Measurements from ENCODE around the gene TCIRG1. TPM values are rescaled to one million over a fixed set of nuclear protein-coding genes. Genes with fewer than 3 reads are reported as not detected.

The TCIRG1 gene
- polyA plus RNA-seq, 1 donor = 83.1 TPM

DNA sequence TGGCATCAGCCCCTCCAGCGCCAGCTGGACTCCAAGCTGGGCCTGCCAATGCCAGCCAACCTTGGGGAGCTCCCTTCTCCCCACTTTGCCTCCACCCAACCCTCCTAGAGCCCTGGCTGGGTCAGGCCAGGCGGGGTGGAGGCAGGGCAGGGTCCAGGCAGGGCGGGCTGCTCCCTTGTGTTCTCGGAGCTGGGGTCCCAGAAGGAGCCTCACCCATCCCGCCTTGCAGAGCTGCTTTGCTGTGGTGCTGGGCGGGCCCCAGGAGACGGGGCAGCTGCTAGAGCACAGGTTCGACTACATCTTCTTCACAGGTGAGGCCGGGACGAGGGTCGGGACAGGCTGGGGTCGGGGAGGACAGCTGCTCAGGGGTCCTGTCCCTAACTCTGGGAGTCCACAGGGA, 19.3 kb upstream of the TCIRG1 start:
- Histone ChIP-seq H3K27ac (ENCODE audit: low read length) (no peak overlapping the region), H3K4me3 (ENCODE audit: low read length) (no peak overlapping the region), H3K9me3 (ENCODE audit: control insufficient read depth, low read depth, low read length) (no peaks in the 10 kb centered on the region), H3K27me3 (ENCODE audit: control insufficient read depth, insufficient read depth, low read length) (no peaks in the 10 kb centered on the region), H3K36me3 (ENCODE audit: control insufficient read depth, insufficient read depth, low read length) (peaks cover 5% of the 10 kb centered on the region), H3K4me1 (ENCODE audit: control insufficient read depth, insufficient read depth, low read length) (peaks cover 17% of the 10 kb centered on the region)
- WGBS (ENCODE audit: insufficient coverage, low lambda C conversion rate) = no CpG with 5 or more reads among the region's 12 CpGs
- no peak for DNase-seq

DNA sequence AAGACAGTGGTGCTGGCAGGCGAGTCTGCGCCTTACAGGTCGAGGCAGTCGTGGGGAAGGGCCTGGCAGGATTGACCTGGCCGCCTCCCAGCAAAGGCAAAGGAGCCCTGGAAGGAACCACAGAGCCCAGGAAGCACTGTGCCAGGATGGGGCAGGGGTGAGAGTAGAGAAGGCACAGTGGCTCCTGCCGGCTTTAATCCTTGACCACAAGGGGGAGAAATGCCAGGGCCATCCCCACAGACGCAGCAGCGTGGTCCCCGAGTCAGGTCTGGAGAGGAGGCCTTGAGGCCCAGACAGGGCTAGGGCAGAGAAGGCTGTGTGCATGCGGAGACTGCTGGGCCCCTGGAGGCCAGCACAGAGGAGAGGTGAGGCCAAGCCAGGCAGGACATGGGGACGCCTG, 18.2 kb upstream of the TCIRG1 start:
- no peak overlapping the region for H3K4me3 ChIP-seq (ENCODE audit: low read length)
- no peak overlapping the region for H3K27ac ChIP-seq (ENCODE audit: low read length)
- H3K4me1 ChIP-seq (ENCODE audit: control insufficient read depth, insufficient read depth, low read length) = peaks cover 14% of the 10 kb centered on the region
- no peaks in the 10 kb centered on the region for H3K9me3 ChIP-seq (ENCODE audit: control insufficient read depth, low read depth, low read length)
- WGBS (ENCODE audit: insufficient coverage, low lambda C conversion rate) = no CpG with 5 or more reads among the region's 11 CpGs
- DNase-seq = no peak
- H3K36me3 ChIP-seq (ENCODE audit: control insufficient read depth, insufficient read depth, low read length) = peaks cover 8% of the 10 kb centered on the region
- no peaks in the 10 kb centered on the region for H3K27me3 ChIP-seq (ENCODE audit: control insufficient read depth, insufficient read depth, low read length)

DNA sequence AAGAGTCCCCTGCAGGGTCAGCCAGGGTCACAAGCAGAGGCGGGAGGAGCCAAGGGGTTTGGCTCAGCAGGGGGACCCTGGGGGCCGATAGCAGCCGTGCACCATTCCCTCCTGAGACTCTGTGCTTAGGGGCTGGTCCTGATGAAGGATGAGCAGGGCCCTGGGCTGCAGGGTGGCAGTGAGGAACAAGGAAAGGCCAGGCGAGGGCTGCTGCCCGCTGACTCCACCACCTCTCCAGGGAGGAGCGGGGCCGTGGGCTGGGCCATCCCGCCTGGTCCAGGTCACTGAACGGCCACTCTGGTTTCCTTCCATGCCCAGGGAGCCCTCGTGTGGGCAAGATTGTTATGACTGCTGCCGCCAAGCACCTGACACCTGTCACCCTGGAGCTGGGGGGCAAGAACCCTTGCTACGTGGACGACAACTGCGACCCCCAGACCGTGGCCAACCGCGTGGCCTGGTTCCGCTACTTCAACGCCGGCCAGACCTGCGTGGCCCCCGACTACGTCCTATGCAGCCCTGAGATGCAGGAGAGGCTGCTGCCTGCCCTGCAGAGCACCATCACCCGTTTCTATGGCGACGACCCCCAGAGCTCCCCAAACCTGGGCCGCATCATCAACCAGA, 17.5 kb upstream of the TCIRG1 start:
- DNase-seq = no peak

DNA sequence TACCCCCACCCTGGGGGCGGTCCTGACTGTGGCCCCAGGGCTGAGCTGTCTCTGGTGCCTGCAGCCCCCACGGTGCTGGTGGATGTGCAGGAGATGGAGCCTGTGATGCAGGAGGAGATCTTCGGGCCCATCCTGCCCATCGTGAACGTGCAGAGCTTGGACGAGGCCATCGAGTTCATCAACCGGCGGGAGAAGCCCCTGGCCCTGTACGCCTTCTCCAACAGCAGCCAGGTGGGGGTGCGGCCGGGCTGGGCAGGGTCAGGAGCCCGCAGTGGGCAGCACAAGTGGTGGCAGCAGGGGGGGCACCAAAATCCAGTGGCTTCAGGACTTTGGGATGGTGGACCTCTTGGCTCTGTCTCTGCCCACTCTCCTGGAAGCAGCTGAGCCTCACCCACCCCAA, 16.3 kb upstream of the TCIRG1 start:
- Histone ChIP-seq H3K9me3 (ENCODE audit: control insufficient read depth, low read depth, low read length) (no peaks in the 10 kb centered on the region), H3K27me3 (ENCODE audit: control insufficient read depth, insufficient read depth, low read length) (no peaks in the 10 kb centered on the region), H3K4me3 (ENCODE audit: low read length) (no peak overlapping the region), H3K36me3 (ENCODE audit: control insufficient read depth, insufficient read depth, low read length) (peaks cover 9% of the 10 kb centered on the region), H3K4me1 (ENCODE audit: control insufficient read depth, insufficient read depth, low read length) (peaks cover under 1% of the 10 kb centered on the region), H3K27ac (ENCODE audit: low read length) (no peak overlapping the region)
- WGBS (ENCODE audit: insufficient coverage, low lambda C conversion rate) = no CpG with 5 or more reads among the region's 13 CpGs
- no peak for DNase-seq

More for the DNA sequence above, 17.5 kb upstream of the TCIRG1 start:
- no CpG with 5 or more reads among the region's 27 CpGs for WGBS (ENCODE audit: insufficient coverage, low lambda C conversion rate)
- Histone ChIP-seq H3K4me1 (ENCODE audit: control insufficient read depth, insufficient read depth, low read length) (peaks cover 13% of the 10 kb centered on the region), H3K36me3 (ENCODE audit: control insufficient read depth, insufficient read depth, low read length) (peaks cover 9% of the 10 kb centered on the region), H3K4me3 (ENCODE audit: low read length) (no peak overlapping the region), H3K27me3 (ENCODE audit: control insufficient read depth, insufficient read depth, low read length) (no peaks in the 10 kb centered on the region), H3K27ac (ENCODE audit: low read length) (no peak overlapping the region), H3K9me3 (ENCODE audit: control insufficient read depth, low read depth, low read length) (no peaks in the 10 kb centered on the region)

DNA sequence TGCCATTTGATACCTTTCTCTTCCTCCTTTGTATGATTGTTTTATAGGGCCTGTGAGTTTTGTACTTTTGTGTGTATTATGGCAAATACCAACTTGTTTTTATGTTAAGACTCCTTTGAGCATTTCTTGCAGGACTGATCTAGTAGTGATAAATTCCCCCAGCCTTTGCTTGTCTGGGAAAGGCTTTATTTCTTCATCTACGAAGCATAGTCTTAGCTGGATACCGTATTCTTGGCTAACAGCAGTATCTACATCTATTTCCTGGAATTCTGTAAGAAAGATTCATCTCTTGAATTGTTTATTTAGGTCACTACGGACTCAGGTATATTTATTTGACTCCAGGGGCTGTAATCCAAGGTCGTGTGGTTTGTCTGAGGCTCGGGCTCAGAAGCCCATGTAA, 14.3 kb upstream of the TCIRG1 start:
- no peaks in the 10 kb centered on the region for H3K9me3 ChIP-seq (ENCODE audit: control insufficient read depth, low read depth, low read length)
- no peak overlapping the region for H3K4me3 ChIP-seq (ENCODE audit: low read length)
- H3K4me1 ChIP-seq (ENCODE audit: control insufficient read depth, insufficient read depth, low read length) = peaks cover under 1% of the 10 kb centered on the region
- no peak overlapping the region for H3K27ac ChIP-seq (ENCODE audit: low read length)
- peaks cover 9% of the 10 kb centered on the region for H3K36me3 ChIP-seq (ENCODE audit: control insufficient read depth, insufficient read depth, low read length)
- no CpG with 5 or more reads among the region's 5 CpGs for WGBS (ENCODE audit: insufficient coverage, low lambda C conversion rate)
- no peak for DNase-seq
- no peaks in the 10 kb centered on the region for H3K27me3 ChIP-seq (ENCODE audit: control insufficient read depth, insufficient read depth, low read length)

DNA sequence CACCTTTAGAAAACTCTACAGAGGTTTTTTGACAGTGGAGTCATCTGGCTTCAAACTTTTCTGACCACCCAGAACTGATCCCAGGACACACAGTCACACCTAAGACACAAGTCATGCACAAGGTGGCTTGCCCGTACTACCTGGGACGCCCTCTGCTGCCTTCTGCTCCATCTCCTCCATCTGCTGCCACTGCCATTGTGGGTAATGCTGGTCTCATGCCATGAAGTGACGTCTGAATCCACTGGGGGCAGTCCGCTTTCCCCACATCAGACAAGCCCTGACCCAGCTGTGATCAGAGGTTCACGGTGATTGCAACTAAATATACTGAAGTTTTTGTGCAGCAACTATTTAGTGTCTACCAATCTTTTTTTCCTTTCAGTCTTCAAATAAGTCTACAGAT, 13.8 kb upstream of the TCIRG1 start:
- H3K9me3 ChIP-seq (ENCODE audit: control insufficient read depth, low read depth, low read length) = no peaks in the 10 kb centered on the region
- no CpG with 5 or more reads among the region's 5 CpGs for WGBS (ENCODE audit: insufficient coverage, low lambda C conversion rate)
- H3K27me3 ChIP-seq (ENCODE audit: control insufficient read depth, insufficient read depth, low read length) = no peaks in the 10 kb centered on the region
- DNase-seq = no peak
- H3K4me3 ChIP-seq (ENCODE audit: low read length) = no peak overlapping the region
- peaks cover 9% of the 10 kb centered on the region for H3K36me3 ChIP-seq (ENCODE audit: control insufficient read depth, insufficient read depth, low read length)
- H3K27ac ChIP-seq (ENCODE audit: low read length) = no peak overlapping the region
- H3K4me1 ChIP-seq (ENCODE audit: control insufficient read depth, insufficient read depth, low read length) = peaks cover 4% of the 10 kb centered on the region

DNA sequence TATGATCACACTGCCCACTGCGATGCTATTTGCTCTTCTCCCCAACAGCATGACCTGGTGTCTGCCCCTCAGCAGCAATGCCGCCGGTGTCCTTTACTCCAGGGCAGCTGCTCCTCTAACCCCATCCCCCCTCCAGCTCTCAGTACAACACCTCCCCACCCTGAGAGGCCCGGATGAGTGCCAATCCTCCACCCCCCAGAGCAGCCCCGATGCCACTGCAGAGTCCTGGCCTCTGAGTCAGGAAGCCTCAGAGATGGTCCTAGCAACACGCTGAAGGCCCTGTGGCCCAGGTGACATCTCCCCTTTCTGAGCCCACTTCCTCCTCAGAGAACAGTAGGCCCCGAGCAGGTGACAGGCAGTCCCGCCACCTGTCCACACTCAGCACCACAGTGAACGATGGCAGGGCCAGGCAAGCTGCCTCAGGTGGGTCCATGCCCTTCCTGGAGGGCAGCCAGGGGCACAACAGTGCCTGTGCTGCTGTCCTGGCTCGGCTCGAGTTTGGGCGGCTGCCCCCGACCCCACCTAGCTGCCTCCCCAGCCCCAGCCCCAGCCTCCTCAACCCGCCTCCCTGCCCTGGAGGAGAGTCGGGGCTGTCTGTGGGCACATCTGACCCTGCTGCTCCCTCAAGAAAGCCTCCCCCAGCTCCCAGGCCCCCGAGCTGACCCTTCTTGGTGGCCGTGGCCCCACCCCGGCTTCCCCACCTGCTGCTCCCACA, 12.3 kb upstream of the TCIRG1 start:
- DNase-seq = no peak
- H3K36me3 ChIP-seq (ENCODE audit: control insufficient read depth, insufficient read depth, low read length) = peaks cover 9% of the 10 kb centered on the region

DNA sequence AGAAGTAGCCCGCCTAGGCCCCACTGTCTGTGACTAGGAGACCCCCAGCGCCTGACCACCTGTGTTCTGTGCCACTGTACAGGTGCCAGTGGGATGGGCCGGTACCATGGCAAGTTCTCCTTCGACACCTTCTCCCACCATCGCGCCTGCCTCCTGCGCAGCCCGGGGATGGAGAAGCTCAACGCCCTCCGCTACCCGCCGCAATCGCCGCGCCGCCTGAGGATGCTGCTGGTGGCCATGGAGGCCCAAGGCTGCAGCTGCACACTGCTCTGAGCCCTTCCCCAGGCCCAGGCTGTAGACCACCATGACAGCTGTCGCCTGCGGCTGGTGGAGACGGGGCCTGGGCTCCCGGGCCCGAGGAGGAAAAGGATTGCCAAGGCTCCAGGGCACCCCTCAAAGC, 11.2 kb upstream of the TCIRG1 start:
- Histone ChIP-seq H3K4me1 (ENCODE audit: control insufficient read depth, insufficient read depth, low read length) (peaks cover 13% of the 10 kb centered on the region), H3K4me3 (ENCODE audit: low read length) (no peak overlapping the region), H3K36me3 (ENCODE audit: control insufficient read depth, insufficient read depth, low read length) (peaks cover 11% of the 10 kb centered on the region), H3K27me3 (ENCODE audit: control insufficient read depth, insufficient read depth, low read length) (no peaks in the 10 kb centered on the region), H3K27ac (ENCODE audit: low read length) (no peak overlapping the region), H3K9me3 (ENCODE audit: control insufficient read depth, low read depth, low read length) (no peaks in the 10 kb centered on the region)
- WGBS (ENCODE audit: insufficient coverage, low lambda C conversion rate) = no CpG with 5 or more reads among the region's 21 CpGs
- no peak for DNase-seq

More for the DNA sequence above, 12.3 kb upstream of the TCIRG1 start:
- no peak overlapping the region for H3K27ac ChIP-seq (ENCODE audit: low read length)
- no CpG with 5 or more reads among the region's 18 CpGs for WGBS (ENCODE audit: insufficient coverage, low lambda C conversion rate)
- no peaks in the 10 kb centered on the region for H3K27me3 ChIP-seq (ENCODE audit: control insufficient read depth, insufficient read depth, low read length)
- H3K4me1 ChIP-seq (ENCODE audit: control insufficient read depth, insufficient read depth, low read length) = peaks cover 8% of the 10 kb centered on the region
- H3K9me3 ChIP-seq (ENCODE audit: control insufficient read depth, low read depth, low read length) = no peaks in the 10 kb centered on the region
- H3K4me3 ChIP-seq (ENCODE audit: low read length) = no peak overlapping the region

DNA sequence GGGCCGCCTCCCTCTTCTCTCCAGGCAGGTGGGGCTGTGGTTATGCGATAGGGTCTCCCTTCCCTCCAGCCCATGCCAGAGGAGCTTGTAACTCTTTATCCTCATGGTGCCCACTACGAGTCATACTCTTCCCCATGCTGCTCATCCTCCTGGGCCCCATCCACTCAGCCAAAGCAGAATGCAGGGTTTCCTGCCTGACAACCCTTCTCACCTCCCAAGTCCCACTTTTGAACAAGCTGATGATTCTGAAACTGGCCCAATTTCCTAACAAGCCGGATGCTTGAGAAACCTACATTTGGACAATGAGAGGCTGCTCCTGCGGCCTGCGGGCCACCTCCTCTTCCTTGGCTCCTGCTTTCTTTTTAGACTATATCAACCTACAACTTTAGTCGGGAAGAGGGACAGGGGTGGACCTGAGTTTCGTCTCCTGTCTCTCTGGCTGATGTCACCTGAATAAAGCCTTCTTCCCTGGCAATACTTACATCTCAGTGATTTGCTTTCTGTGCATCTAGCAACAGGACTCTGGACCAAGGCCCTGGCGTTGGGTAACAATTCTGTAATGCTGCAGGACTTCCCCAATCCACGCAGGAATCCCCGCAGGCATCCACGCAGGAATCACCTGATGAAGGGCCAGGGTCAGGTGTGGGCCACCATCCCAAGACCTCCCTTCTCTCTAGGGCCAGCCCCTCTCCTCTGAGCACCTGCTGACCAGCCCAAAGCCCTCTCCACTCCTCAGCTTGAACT, 9.9 kb upstream of the TCIRG1 start:
- Histone ChIP-seq H3K4me1 (ENCODE audit: control insufficient read depth, insufficient read depth, low read length) (peaks cover 13% of the 10 kb centered on the region), H3K36me3 (ENCODE audit: control insufficient read depth, insufficient read depth, low read length) (peaks cover 24% of the 10 kb centered on the region), H3K4me3 (ENCODE audit: low read length) (no peak overlapping the region), H3K27me3 (ENCODE audit: control insufficient read depth, insufficient read depth, low read length) (no peaks in the 10 kb centered on the region), H3K27ac (ENCODE audit: low read length) (no peak overlapping the region), H3K9me3 (ENCODE audit: control insufficient read depth, low read depth, low read length) (no peaks in the 10 kb centered on the region)
- WGBS (ENCODE audit: insufficient coverage, low lambda C conversion rate) = no CpG with 5 or more reads among the region's 12 CpGs
- no peak for DNase-seq

DNA sequence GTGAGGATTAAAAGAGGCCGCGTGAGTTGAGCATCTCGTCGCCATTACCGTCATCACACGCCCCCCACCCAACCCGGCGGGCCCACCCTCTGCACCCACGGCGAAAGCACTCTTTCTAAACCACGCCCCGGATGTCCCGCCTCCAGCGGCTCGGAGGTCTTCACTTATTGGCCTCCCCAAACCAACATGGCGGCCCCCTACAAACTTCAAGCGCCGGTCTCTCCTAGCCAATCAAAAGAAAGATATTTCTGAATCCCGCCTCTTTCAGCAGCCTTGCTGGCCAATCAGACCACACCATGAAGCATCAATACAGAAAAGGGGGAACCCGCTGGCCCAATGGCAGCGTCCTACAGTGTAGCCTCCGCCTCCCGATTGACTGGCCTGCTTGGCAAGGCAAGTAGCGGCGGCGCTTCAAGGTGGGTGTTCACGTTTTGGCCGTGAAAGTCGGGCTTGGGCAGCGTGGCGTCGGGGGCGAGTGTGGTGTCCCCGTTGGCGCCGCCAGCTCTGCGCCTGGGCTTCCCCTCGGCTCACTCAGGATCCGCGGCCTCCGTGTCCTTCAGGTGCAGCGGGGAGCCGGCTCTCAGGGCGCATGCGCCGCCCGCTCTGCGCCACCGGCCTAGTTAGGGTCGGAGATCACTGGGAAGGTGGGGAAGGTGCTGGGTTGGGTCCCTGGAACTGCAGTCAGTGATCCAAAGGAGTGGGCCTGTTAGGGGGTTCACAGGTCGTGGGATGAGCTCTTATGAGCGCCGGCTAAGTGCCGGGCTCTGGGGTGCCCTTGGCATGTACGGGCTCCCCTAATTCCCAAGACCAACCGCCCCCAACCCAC, 8.3 kb upstream of the TCIRG1 start, which contains the start of gene NDUFS8:
Gene NDUFS8, plus strand, starts transcription at position 364 of the 826 bp plus-strand sequence. CDS start 1,471 bp downstream, outside the sequence.
- WGBS (ENCODE audit: insufficient coverage, low lambda C conversion rate) = no CpG with 5 or more reads among the region's 56 CpGs
- Histone ChIP-seq H3K4me3 (ENCODE audit: low read length) (peak within 1 kb of the TSS; percentile 70), H3K36me3 (ENCODE audit: control insufficient read depth, insufficient read depth, low read length) (peaks cover 26% of the 10 kb centered on the region), H3K4me1 (ENCODE audit: control insufficient read depth, insufficient read depth, low read length) (peaks cover 13% of the 10 kb centered on the region), H3K27ac (ENCODE audit: low read length) (peak within 1 kb of the TSS; percentile 63), H3K9me3 (ENCODE audit: control insufficient read depth, low read depth, low read length) (no peaks in the 10 kb centered on the region), H3K27me3 (ENCODE audit: control insufficient read depth, insufficient read depth, low read length) (no peaks in the 10 kb centered on the region)
- DNase-seq = peak; percentile 98 to 100
